Measurements from ENCODE around the gene C12orf57. TPM values are rescaled to one million over a fixed set of nuclear protein-coding genes. Genes with fewer than 3 reads are reported as not detected.

The C12orf57 gene
- total RNA-seq, 1 donor, result 336 TPM

DNA sequence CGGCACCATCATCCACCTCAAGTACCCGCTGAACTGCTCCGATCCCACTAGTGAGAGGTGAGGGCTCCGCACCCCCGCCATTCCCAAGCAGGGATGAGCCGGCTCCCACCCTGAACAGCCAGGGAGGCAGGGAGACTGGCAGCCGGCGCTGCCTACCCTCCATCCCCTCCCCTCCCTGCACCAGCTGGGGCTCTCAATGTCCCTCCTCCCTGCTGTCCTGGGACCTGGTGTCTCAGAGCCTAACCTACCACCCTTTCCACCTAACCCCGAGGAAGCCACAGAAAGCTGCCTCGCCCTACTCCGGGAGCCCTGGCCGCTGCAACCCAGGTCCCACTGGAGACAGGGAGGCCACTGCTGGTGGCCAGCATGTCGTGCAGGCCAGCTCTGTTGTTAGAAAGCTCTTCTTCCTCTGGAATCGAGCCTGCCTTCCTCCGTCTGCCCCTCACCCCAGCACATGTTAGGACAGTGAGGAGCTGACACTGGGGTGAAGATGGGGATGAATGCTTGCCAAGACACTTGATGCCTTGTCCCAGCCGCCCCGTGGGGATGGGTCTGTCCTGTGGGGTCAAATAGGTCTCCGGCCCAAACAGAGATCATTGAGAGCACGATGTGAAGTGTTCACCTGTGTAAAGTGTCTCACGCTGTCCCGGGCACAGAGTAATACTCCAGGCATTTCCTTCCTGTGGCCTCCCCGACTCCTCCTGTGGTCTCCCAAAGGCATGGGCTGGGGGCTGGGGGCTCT is 8.5 kb downstream of the C12orf57 start:
- no peak for DNase-seq (ENCODE audit: low read depth in 2 of 3, low spot score in 2 of 3)

- no peak for DNase-seq (ENCODE audit: low read depth in 2 of 3, low spot score in 2 of 3)
Measured at GRCh38 chr12:6952863-6953441, 9.1 kb downstream of the C12orf57 start.

DNA sequence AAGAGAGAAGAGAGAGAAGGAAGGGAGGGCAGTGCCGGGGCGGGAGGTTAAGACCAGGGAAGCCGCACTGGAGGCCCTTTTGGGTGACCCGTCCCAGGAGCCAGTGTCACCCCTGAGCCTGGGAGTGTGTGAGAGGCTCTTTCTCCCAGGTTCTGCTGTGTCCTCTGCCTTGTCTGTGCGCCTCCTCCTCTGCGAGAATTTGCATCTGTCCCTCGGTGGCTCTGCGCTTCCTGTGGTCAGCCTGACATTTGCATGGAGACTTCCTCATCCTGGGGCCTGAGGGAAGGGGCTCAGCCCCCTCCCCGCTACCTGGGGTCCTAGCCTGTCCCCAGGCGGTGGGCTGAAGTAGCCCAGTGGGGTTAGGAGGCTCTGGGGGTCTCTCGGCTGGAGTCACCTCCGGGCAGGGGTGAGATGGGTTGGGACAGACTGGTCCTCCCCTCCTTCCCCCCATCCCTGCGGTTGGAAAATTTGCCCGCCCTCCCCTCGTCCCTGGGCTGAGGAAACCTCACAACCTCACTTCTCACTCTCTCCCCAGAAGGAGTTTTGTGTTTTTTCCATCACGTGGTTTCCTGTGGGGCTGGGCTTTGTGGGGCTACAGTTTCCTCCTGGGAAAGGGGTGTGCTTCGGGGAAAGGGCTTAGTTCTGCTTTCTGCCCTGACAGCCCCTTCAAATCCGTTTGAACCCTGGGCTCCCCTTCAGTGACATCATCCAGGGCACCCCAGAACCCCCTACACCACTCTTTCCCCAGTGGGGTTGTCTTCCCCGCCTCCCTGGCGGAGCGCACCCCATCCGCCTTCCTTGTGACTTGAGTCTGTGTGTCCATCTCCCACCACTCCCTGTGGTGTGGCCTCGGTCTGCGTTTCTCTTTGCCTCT is 9.9 kb downstream of the C12orf57 start:
- DNase-seq (ENCODE audit: low read depth in 2 of 3, low spot score in 2 of 3), result peak in 2 of 3 donors; percentile 90 to 98

GRCh38 chr12:6954316-6955107 is 10.7 kb downstream of the C12orf57 start:
- no peak for DNase-seq (ENCODE audit: low read depth in 2 of 3, low spot score in 2 of 3)

- DNase-seq (ENCODE audit: low read depth in 2 of 3, low spot score in 2 of 3), result no peak
Measured at GRCh38 chr12:6955108-6956020, 11.5 kb downstream of the C12orf57 start.

DNA sequence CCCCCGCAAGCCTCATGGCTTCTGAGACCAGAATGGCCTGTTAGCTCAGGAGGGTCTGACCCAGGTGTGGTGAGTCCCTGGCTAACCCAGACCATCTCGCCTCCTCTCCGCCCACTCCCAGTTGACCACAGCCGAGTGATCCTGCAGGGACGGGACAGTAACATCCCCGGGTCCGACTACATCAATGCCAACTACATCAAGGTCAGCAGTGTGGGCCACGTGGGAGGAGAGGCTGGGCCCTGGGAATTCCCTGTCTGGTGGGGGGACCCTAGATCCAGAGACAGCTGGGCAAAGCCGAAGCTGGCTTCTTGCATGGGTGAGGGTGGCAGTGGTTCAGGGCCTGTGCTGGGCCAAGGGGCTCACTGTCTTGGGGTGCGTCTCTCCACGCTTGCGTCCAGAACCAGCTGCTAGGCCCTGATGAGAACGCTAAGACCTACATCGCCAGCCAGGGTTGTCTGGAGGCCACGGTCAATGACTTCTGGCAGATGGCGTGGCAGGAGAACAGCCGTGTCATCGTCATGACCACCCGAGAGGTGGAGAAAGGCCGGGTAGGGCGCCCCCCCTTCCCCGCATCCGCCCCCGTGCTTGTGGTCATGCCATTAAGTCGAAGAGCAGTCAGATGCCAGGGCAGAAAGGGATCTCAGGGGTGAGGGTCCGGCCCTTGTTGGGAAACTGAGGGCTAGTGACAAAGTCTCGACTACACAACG is 12.4 kb downstream of the C12orf57 start:
- peak in 1 of 3 donors; percentile 49 for DNase-seq (ENCODE audit: low read depth in 2 of 3, low spot score in 2 of 3)

- DNase-seq (ENCODE audit: low read depth in 2 of 3, low spot score in 2 of 3), result no peak
Measured at GRCh38 chr12:6957151-6957701, 13.4 kb downstream of the C12orf57 start.

DNA sequence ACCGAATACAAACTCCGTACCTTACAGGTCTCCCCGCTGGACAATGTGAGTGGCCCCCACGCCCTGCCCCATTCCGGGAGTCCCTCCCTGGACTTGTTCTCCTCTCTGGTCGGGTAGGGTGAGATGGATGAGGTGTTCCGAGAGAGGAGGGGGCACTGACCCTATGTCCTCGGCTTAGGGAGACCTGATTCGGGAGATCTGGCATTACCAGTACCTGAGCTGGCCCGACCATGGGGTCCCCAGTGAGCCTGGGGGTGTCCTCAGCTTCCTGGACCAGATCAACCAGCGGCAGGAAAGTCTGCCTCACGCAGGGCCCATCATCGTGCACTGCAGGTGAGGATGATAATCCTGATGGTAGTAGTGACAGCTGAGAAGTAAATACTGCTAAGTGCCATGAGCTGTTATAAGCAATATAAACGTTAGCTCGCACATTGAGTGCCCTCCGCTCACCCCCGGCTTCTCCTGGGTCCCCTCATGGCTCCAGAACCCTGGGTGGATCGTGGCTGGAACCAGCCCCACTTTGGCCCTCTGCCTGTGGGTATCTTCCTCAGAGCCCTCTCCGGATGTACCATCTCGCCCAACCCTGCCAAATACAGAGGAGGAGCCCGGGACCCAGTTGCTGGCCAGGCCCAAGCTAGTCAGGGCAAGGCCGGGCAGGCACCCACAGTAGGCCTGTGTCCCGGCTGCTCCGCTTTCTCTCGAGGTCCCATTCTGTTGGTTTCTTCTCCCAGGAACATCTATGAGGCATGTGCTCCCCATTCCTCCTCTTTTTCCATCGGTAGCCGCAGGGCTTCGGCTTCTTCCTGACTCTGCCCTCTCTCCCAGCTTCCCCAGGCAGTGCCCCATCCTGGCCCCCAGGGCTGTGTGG is 14.2 kb downstream of the C12orf57 start:
- no peak for DNase-seq (ENCODE audit: low read depth in 2 of 3, low spot score in 2 of 3)

DNA sequence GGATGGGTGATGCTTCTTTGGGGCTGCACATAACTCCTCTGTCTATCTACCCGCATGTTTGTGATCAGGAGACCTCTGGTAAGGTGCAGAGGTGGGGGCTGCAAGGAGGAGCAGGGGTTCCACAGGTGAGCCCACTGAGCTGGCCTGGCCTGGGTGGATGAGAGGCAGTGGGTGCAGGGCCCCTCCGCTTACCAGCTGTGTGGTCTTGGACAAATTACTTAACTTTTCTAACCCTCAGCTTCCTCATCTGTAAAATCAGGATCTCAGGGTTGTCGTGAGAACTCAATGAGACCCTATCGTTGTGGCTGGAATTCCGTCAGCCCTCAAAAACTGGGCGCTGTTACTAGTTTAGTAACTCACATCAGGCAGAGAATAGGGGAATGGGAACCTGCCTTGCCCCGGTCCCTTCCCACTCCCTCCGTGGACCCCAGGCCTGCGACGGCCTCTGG is 14.8 kb downstream of the C12orf57 start:
- no peak for DNase-seq (ENCODE audit: low read depth in 2 of 3, low spot score in 2 of 3)

GRCh38 chr12:6959058-6959804 is 15.4 kb downstream of the C12orf57 start:
- DNase-seq (ENCODE audit: low read depth in 2 of 3, low spot score in 2 of 3), result peak in 2 of 3 donors; percentile 75 to 89

DNA sequence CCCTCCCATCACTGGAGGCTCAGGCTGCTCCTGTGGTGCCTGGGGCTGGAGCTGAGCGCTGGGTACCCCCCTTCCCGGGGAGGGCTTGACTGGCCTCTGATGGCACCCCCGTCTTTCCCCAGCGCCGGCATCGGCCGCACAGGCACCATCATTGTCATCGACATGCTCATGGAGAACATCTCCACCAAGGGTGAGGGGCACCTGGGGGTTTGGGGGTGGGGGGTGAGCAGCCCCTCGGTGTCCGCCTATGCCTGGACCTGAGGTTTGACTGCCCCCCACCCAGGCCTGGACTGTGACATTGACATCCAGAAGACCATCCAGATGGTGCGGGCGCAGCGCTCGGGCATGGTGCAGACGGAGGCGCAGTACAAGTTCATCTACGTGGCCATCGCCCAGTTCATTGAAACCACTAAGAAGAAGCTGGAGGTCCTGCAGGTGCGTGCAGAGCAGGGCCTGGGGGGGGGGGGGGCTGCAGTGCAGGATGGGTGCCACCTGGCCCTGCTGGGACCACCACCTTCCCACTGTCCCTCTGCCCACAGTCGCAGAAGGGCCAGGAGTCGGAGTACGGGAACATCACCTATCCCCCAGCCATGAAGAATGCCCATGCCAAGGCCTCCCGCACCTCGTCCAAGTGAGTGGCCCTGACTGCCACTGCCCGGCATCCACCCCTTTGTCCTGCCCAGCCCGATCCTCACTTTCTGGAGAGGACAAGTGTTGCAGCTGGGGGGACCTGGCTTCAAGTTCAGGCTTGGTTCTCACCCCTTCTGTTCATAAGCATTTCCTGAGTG is 16.2 kb downstream of the C12orf57 start:
- no peak for DNase-seq (ENCODE audit: low read depth in 2 of 3, low spot score in 2 of 3)

DNA sequence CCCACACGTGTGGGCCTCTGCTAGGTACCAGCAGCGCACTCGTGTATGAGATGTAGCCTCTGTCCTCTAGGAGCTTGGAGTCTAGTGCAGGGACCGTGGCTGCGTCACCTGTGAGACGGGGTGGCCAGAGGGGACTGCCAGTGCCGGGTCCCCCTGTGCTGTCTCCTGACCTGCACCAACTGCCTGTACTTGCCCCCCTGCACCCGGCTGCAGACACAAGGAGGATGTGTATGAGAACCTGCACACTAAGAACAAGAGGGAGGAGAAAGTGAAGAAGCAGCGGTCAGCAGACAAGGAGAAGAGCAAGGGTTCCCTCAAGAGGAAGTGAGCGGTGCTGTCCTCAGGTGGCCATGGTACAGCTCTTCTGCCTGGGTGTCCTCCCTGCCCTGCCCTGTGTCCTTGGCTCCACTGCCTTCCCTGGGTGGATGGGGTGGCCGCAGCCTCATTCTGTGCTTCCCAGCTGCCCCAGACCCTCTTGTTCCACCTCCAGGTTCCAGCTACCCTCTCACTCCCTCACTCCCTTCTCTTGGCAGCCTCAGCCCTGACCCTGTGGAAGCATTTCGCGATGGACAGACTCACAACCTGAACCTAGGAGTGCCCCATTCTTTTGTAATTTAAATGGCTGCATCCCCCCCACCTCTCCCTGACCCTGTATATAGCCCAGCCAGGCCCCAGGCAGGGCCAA is 16.9 kb downstream of the C12orf57 start:
- no peak for DNase-seq (ENCODE audit: low read depth in 2 of 3, low spot score in 2 of 3)

- DNase-seq (ENCODE audit: low read depth in 2 of 3, low spot score in 2 of 3), result peak; percentile 74 to 76 (median 75)
Measured at GRCh38 chr12:6961278-6961694, 17.5 kb downstream of the C12orf57 start.

DNA sequence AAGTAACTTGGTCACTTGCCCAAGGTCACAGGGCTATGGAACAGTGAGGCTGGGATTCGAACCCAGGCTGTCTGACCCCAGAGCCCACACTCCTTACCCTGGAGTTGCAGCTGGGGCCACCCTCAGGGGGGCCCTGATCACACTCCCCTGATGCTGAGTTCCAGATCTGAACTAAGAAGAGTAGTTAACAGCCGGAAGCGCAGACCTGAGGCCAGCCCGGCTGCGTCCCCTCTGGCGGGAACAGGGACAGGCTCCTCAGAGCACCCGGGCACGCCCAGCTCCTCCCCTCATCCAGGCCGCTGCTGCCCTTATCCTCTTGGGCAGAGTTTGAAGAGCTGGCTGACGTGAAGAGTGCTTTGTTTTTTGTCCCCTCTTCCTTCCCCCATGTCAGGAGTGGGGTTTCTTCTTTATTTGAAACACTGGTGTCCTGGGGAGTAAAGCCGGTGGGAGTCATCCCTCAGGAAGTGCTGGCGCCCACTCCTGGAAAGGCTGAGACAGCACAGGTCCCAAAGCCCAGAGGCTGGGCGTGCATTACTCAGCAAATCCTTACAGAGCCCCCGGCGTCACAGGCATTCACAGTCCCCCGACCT is 18.0 kb downstream of the C12orf57 start:
- DNase-seq (ENCODE audit: low read depth in 2 of 3, low spot score in 2 of 3), result peak in 2 of 3 donors; percentile 70 to 86

All from hematopoietic multipotent progenitor cell (in vitro differentiated cells).